Measurements from ENCODE around the gene DECR2.
A peak's percentile ranks its signal among the peaks of the same experiment; 100 is the strongest.

DECR2 gene

DNA sequence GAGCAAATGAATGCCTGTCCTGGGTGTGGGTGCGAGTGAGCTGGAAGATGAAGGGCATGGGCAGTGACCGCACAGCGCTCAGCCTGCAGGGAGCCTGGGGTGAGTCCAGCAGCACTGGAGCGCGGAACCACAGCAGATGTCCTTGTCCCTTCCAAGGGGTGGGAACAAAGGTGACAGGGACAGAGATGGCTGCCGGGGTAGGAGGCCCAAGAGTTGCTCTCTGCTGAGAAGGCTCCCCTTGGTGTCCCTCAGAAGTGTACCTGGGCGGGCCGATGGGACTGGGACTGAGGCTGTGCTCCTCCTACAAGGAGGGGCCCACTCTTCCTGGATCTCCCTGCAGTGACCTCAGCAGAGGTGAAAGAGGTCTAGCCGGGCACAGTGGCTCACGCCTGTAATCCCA, 12.3 kb upstream of the DECR2 start:
- Histone ChIP-seq H3K79me2 (ENCODE audit: insufficient read depth, low read length) (no peaks in the 10 kb centered on the region), H3K27me3 (ENCODE audit: low read length) (no peaks in the 10 kb centered on the region), H3K4me2 (ENCODE audit: low read depth, low read length, poor library complexity, severe bottlenecking) (no peak overlapping the region), H3F3A (ENCODE audit: insufficient read depth) (no peaks in the 10 kb centered on the region; the same call in 1 of the 2 replicates), H2AFZ (ENCODE audit: low read depth, low read length, severe bottlenecking) (no peak overlapping the region), H3K9ac (ENCODE audit: low read length) (no peak overlapping the region), H3K27ac (ENCODE audit: low read depth, low read length) (no peak overlapping the region), H3K36me3 (ENCODE audit: low read length) (no peaks in the 10 kb centered on the region), H4K20me1 (ENCODE audit: low read depth, low read length) (no peaks in the 10 kb centered on the region), H3K9me2 (replicated peaks; ENCODE audit: insufficient read depth, low read length) (no peaks in the 10 kb centered on the region), H3K4me3 (ENCODE audit: insufficient read depth, low read length, poor library complexity, severe bottlenecking) (no peak overlapping the region), H3K9me3 (ENCODE audit: insufficient read depth, low read length) (no peaks in the 10 kb centered on the region)
- TF ChIP-seq, protein P1, sequence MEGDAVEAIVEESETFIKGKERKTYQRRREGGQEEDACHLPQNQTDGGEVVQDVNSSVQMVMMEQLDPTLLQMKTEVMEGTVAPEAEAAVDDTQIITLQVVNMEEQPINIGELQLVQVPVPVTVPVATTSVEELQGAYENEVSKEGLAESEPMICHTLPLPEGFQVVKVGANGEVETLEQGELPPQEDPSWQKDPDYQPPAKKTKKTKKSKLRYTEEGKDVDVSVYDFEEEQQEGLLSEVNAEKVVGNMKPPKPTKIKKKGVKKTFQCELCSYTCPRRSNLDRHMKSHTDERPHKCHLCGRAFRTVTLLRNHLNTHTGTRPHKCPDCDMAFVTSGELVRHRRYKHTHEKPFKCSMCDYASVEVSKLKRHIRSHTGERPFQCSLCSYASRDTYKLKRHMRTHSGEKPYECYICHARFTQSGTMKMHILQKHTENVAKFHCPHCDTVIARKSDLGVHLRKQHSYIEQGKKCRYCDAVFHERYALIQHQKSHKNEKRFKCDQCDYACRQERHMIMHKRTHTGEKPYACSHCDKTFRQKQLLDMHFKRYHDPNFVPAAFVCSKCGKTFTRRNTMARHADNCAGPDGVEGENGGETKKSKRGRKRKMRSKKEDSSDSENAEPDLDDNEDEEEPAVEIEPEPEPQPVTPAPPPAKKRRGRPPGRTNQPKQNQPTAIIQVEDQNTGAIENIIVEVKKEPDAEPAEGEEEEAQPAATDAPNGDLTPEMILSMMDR (IDR thresholded peaks at IDR 0.05; ENCODE audit: insufficient read depth, low read length, poor library complexity, severe bottlenecking) = no peak
- TF ChIP-seq EZH2phosphoT487 (conservative IDR thresholded peaks at IDR 0.05; ENCODE audit: low read length) = no peak

- Histone ChIP-seq H3K27me3 (ENCODE audit: low read length) (no peaks in the 10 kb centered on the region), H3K4me3 (ENCODE audit: insufficient read depth, low read length, poor library complexity, severe bottlenecking) (no peak overlapping the region), H2AFZ (ENCODE audit: low read depth, low read length, severe bottlenecking) (no peak overlapping the region), H3K36me3 (ENCODE audit: low read length) (no peaks in the 10 kb centered on the region), H3K4me2 (ENCODE audit: low read depth, low read length, poor library complexity, severe bottlenecking) (no peak overlapping the region), H3F3A (ENCODE audit: insufficient read depth) (peaks cover 8% of the 10 kb centered on the region), H3K9me2 (replicated peaks; ENCODE audit: insufficient read depth, low read length) (no peaks in the 10 kb centered on the region), H3K27ac (ENCODE audit: low read depth, low read length) (no peak overlapping the region), H3K79me2 (ENCODE audit: insufficient read depth, low read length) (no peaks in the 10 kb centered on the region), H3K9me3 (ENCODE audit: insufficient read depth, low read length) (no peaks in the 10 kb centered on the region), H3K9ac (ENCODE audit: low read length) (no peak overlapping the region), H4K20me1 (ENCODE audit: low read depth, low read length) (no peaks in the 10 kb centered on the region)
- no peak for TF ChIP-seq EZH2phosphoT487 (conservative IDR thresholded peaks at IDR 0.05; ENCODE audit: low read length)
- TF ChIP-seq, protein P1 (IDR thresholded peaks at IDR 0.05; ENCODE audit: insufficient read depth, low read length, poor library complexity, severe bottlenecking) = peak; percentile 65
These were observed 9.8 kb upstream of the DECR2 start for GRCh38 chr16:391885-392335.

- no peak overlapping the region for H2AFZ ChIP-seq (ENCODE audit: low read depth, low read length, severe bottlenecking)
- no peak overlapping the region for H3K9ac ChIP-seq (ENCODE audit: low read length)
- no peak overlapping the region for H3K27ac ChIP-seq (ENCODE audit: low read depth, low read length)
- H3K4me2 ChIP-seq (ENCODE audit: low read depth, low read length, poor library complexity, severe bottlenecking) = no peak overlapping the region
- no peak overlapping the region for H3K4me3 ChIP-seq (ENCODE audit: insufficient read depth, low read length, poor library complexity, severe bottlenecking)
- H3F3A ChIP-seq (ENCODE audit: insufficient read depth) = peaks cover 8% of the 10 kb centered on the region; the same call in 1 of the 2 replicates
- H3K79me2 ChIP-seq (ENCODE audit: insufficient read depth, low read length) = no peaks in the 10 kb centered on the region
- TF ChIP-seq, protein P1 (IDR thresholded peaks at IDR 0.05; ENCODE audit: insufficient read depth, low read length, poor library complexity, severe bottlenecking) = no peak
- no peaks in the 10 kb centered on the region for H4K20me1 ChIP-seq (ENCODE audit: low read depth, low read length)
- H3K9me3 ChIP-seq (ENCODE audit: insufficient read depth, low read length) = no peaks in the 10 kb centered on the region
- H3K27me3 ChIP-seq (ENCODE audit: low read length) = no peaks in the 10 kb centered on the region
- no peaks in the 10 kb centered on the region for H3K36me3 ChIP-seq (ENCODE audit: low read length)
- H3K9me2 ChIP-seq (replicated peaks; ENCODE audit: insufficient read depth, low read length) = no peaks in the 10 kb centered on the region
These were observed 9.1 kb upstream of the DECR2 start for GRCh38 chr16:392450-393030.

All from SU-DHL-6 (cell line).